ENCODE measurements around the gene AUTS2. TPM values are rescaled to one million over a fixed set of nuclear protein-coding genes. Genes with fewer than 3 reads are reported as not detected.

Gene AUTS2
- total and polyA plus RNA-seq, 10 of the 15 experiments (the other 5 are each of a cell fraction or from before 2014, with no cell fraction given): 6.4 to 55.6 (median 21.6) TPM

DNA sequence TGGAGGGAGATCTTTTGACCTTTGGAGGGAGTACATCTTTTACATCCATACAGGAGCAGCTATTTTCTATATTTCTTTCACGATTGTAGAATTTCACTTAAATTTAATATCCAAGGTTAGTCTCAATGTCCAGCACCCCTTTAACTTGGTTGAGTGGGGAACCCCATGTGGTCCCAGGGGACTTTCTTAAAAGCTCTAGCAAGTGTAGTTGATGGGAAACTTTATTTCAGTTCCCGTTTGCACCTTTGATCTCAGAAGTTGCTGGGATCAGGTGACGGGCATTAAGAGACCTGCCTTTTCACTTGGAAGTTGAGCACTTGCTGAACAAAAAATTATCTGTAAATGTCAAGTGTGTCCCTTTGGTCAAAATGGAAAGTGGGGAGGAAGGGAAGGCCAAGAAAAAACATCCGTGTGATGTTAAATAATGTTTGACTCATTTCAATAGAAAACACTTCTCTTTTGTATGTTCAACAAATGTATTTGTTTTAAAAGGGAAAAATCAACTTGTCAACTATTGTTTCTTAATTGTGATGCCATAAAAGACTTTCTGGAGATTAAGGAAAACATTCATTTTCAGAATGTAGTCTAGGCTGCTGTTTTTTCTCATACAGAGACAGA, 1163.5 kb downstream of the AUTS2 start (continued):
- TF ChIP-seq, protein P1, sequence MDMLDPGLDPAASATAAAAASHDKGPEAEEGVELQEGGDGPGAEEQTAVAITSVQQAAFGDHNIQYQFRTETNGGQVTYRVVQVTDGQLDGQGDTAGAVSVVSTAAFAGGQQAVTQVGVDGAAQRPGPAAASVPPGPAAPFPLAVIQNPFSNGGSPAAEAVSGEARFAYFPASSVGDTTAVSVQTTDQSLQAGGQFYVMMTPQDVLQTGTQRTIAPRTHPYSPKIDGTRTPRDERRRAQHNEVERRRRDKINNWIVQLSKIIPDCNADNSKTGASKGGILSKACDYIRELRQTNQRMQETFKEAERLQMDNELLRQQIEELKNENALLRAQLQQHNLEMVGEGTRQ (IDR thresholded peaks at IDR 0.05; ENCODE audit: borderline replicate concordance, low read depth, low read length): no peak
- TF ChIP-seq ZNF217 (IDR thresholded peaks at IDR 0.05): no peak
- no peak for TF ChIP-seq ZSCAN29 (IDR thresholded peaks at IDR 0.05)
- TF ChIP-seq, protein P2, sequence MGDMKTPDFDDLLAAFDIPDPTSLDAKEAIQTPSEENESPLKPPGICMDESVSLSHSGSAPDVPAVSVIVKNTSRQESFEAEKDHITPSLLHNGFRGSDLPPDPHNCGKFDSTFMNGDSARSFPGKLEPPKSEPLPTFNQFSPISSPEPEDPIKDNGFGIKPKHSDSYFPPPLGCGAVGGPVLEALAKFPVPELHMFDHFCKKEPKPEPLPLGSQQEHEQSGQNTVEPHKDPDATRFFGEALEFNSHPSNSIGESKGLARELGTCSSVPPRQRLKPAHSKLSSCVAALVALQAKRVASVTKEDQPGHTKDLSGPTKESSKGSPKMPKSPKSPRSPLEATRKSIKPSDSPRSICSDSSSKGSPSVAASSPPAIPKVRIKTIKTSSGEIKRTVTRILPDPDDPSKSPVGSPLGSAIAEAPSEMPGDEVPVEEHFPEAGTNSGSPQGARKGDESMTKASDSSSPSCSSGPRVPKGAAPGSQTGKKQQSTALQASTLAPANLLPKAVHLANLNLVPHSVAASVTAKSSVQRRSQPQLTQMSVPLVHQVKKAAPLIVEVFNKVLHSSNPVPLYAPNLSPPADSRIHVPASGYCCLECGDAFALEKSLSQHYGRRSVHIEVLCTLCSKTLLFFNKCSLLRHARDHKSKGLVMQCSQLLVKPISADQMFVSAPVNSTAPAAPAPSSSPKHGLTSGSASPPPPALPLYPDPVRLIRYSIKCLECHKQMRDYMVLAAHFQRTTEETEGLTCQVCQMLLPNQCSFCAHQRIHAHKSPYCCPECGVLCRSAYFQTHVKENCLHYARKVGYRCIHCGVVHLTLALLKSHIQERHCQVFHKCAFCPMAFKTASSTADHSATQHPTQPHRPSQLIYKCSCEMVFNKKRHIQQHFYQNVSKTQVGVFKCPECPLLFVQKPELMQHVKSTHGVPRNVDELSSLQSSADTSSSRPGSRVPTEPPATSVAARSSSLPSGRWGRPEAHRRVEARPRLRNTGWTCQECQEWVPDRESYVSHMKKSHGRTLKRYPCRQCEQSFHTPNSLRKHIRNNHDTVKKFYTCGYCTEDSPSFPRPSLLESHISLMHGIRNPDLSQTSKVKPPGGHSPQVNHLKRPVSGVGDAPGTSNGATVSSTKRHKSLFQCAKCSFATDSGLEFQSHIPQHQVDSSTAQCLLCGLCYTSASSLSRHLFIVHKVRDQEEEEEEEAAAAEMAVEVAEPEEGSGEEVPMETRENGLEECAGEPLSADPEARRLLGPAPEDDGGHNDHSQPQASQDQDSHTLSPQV (IDR thresholded peaks at IDR 0.05): no peak
- TF ChIP-seq GABPA (IDR thresholded peaks at IDR 0.05; ENCODE audit: low read depth): 0 out of 2 replicates have a peak, but pooled peaks have one; percentile 20
- peak; percentile 62 for TF ChIP-seq JUNB (IDR thresholded peaks at IDR 0.05)
- TF ChIP-seq POLR2A (IDR thresholded peaks at IDR 0.05; ENCODE audit: low read depth, low read length): no peak
- no peak for TF ChIP-seq EZH2 (IDR thresholded peaks at IDR 0.05; ENCODE audit: borderline replicate concordance, control insufficient read depth, low read depth, low read length)
- TF ChIP-seq, protein P3, sequence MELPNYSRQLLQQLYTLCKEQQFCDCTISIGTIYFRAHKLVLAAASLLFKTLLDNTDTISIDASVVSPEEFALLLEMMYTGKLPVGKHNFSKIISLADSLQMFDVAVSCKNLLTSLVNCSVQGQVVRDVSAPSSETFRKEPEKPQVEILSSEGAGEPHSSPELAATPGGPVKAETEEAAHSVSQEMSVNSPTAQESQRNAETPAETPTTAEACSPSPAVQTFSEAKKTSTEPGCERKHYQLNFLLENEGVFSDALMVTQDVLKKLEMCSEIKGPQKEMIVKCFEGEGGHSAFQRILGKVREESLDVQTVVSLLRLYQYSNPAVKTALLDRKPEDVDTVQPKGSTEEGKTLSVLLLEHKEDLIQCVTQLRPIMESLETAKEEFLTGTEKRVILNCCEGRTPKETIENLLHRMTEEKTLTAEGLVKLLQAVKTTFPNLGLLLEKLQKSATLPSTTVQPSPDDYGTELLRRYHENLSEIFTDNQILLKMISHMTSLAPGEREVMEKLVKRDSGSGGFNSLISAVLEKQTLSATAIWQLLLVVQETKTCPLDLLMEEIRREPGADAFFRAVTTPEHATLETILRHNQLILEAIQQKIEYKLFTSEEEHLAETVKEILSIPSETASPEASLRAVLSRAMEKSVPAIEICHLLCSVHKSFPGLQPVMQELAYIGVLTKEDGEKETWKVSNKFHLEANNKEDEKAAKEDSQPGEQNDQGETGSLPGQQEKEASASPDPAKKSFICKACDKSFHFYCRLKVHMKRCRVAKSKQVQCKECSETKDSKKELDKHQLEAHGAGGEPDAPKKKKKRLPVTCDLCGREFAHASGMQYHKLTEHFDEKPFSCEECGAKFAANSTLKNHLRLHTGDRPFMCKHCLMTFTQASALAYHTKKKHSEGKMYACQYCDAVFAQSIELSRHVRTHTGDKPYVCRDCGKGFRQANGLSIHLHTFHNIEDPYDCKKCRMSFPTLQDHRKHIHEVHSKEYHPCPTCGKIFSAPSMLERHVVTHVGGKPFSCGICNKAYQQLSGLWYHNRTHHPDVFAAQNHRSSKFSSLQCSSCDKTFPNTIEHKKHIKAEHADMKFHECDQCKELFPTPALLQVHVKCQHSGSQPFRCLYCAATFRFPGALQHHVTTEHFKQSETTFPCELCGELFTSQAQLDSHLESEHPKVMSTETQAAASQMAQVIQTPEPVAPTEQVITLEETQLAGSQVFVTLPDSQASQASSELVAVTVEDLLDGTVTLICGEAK (IDR thresholded peaks at IDR 0.05; ENCODE audit: borderline replicate concordance): no peak; the same call in 1 of the 2 replicates
- 0 out of 2 replicates have a peak, but pooled peaks have one; percentile 27 for TF ChIP-seq POLR2AphosphoS5 (IDR thresholded peaks at IDR 0.05; ENCODE audit: low read length)
- TF ChIP-seq, protein P4, sequence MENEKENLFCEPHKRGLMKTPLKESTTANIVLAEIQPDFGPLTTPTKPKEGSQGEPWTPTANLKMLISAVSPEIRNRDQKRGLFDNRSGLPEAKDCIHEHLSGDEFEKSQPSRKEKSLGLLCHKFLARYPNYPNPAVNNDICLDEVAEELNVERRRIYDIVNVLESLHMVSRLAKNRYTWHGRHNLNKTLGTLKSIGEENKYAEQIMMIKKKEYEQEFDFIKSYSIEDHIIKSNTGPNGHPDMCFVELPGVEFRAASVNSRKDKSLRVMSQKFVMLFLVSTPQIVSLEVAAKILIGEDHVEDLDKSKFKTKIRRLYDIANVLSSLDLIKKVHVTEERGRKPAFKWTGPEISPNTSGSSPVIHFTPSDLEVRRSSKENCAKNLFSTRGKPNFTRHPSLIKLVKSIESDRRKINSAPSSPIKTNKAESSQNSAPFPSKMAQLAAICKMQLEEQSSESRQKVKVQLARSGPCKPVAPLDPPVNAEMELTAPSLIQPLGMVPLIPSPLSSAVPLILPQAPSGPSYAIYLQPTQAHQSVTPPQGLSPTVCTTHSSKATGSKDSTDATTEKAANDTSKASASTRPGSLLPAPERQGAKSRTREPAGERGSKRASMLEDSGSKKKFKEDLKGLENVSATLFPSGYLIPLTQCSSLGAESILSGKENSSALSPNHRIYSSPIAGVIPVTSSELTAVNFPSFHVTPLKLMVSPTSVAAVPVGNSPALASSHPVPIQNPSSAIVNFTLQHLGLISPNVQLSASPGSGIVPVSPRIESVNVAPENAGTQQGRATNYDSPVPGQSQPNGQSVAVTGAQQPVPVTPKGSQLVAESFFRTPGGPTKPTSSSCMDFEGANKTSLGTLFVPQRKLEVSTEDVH (IDR thresholded peaks at IDR 0.05; ENCODE audit: low read depth, partially characterized antibody): no peak
- no peak for TF ChIP-seq CHD2 (IDR thresholded peaks at IDR 0.05; ENCODE audit: borderline replicate concordance, low read depth, low read length)
- no peak for TF ChIP-seq FOS (IDR thresholded peaks at IDR 0.05; ENCODE audit: borderline replicate concordance, extremely low read depth, insufficient read length)
- TF ChIP-seq SMAD5 (IDR thresholded peaks at IDR 0.05; ENCODE audit: low read depth): no peak
- 0 out of 2 replicates have a peak, but pooled peaks have one; percentile 3 for TF ChIP-seq ZNF24 (IDR thresholded peaks at IDR 0.05)
- no peak for TF ChIP-seq ZNF274 (IDR thresholded peaks at IDR 0.05; ENCODE audit: insufficient read depth, insufficient read length)
- 0 out of 2 replicates have a peak, but pooled peaks have one; percentile 36 for TF ChIP-seq ZBED1 (IDR thresholded peaks at IDR 0.05; ENCODE audit: borderline replicate concordance)
- TF ChIP-seq ESRRA (IDR thresholded peaks at IDR 0.05; ENCODE audit: low read length): no peak
- no peak for TF ChIP-seq TAF1 (IDR thresholded peaks at IDR 0.05; ENCODE audit: borderline replicate concordance, low read depth, low read length)
- TF ChIP-seq PAX8 (IDR thresholded peaks at IDR 0.05): no peak

All from GM12878 (cell line).